Neuronal stem cell (in vitro differentiated cells): ENCODE data around the gene NLN.

Experiments used
- DNase-seq: peaks from one replicate; pipeline ENCODE4 v3.0.0-alpha.2; 2013; ENCODE audit warnings: low spot score
- H2AFZ ChIP-seq: one replicate; pipeline ENCODE4 v1.6.1; 2013; ENCODE audit warnings: mild to moderate bottlenecking, low read length, inconsistent platforms
- H2AK5ac ChIP-seq: 2 replicates; pipeline ENCODE4 v1.6.1; 2013; ENCODE audit warnings: low read depth, mild to moderate bottlenecking, inconsistent platforms, low read length, moderate library complexity, mixed read lengths
- H2BK120ac ChIP-seq: 2 replicates; pipeline ENCODE4 v1.6.1; 2013; ENCODE audit warnings: low read depth, mild to moderate bottlenecking, inconsistent platforms, low read length, moderate library complexity, mixed read lengths
- H2BK12ac ChIP-seq: one replicate; pipeline ENCODE4 v1.6.1; 2013; ENCODE audit warnings: low read length, inconsistent platforms
- H2BK15ac ChIP-seq: 2 replicates; pipeline ENCODE4 v1.6.1; 2013; ENCODE audit warnings: mild to moderate bottlenecking, low read length, inconsistent platforms, mixed read lengths
- H2BK5ac ChIP-seq: one replicate; pipeline ENCODE4 v1.6.1; 2013; ENCODE audit warnings: inconsistent platforms, mild to moderate bottlenecking, low read length, moderate library complexity
- H3K14ac ChIP-seq: one replicate; pipeline ENCODE4 v1.6.1; 2013; ENCODE audit warnings: low read length, inconsistent platforms
- H3K18ac ChIP-seq: 2 replicates; pipeline ENCODE4 v1.6.1; 2013; ENCODE audit warnings: low read length, inconsistent platforms
- H3K23ac ChIP-seq: 2 replicates; pipeline ENCODE4 v1.6.1; 2013; ENCODE audit warnings: low read depth, mild to moderate bottlenecking, mixed read lengths, low read length, inconsistent platforms; ENCODE audit not compliant: poor library complexity
- H3K27ac ChIP-seq: replicated peaks from 3 replicates; pipeline ENCODE4 v1.5.1; 2013; ENCODE audit warnings: low read length, inconsistent platforms
- H3K27me3 ChIP-seq, 3 experiments: 2 replicates each; pipeline ENCODE4 v1.6.1; 2013; ENCODE audit warnings: low read length in 3 of 3, mild to moderate bottlenecking in 2 of 3, inconsistent platforms in 1 of 3, low read depth in 1 of 3, mixed read lengths in 1 of 3, moderate library complexity in 1 of 3; ENCODE audit not compliant: control insufficient read depth in 3 of 3, insufficient read depth in 3 of 3
- H3K36me3 ChIP-seq, 2 donors: replicated peaks in 1 of 2; 2 replicates each; pipeline ENCODE4 v1.6.1; 2013; ENCODE audit warnings: low read length in 2 of 2; ENCODE audit not compliant: control insufficient read depth in 2 of 2, insufficient read depth in 2 of 2
- H3K4ac ChIP-seq: 2 replicates; pipeline ENCODE4 v1.6.1; 2013; ENCODE audit warnings: inconsistent platforms, mild to moderate bottlenecking, low read length, moderate library complexity
- H3K4me1 ChIP-seq, 2 donors: 1 replicate in 1 of 2; 2 replicates in 1 of 2; pipeline ENCODE4 v1.6.1; 2013; ENCODE audit warnings: low read length in 2 of 2, low read depth in 1 of 2; ENCODE audit not compliant: control insufficient read depth in 2 of 2, insufficient read depth in 1 of 2
- H3K4me2 ChIP-seq: one replicate; pipeline ENCODE4 v1.6.1; 2013; ENCODE audit warnings: mild to moderate bottlenecking, low read length, inconsistent platforms; ENCODE audit not compliant: insufficient read depth, poor library complexity, severe bottlenecking
- H3K4me3 ChIP-seq, 2 donors: 2 replicates each; pipeline ENCODE4 v1.5.1; 2013; ENCODE audit warnings: low read length in 2 of 2, mild to moderate bottlenecking in 2 of 2, inconsistent platforms in 1 of 2, moderate library complexity in 1 of 2
- H3K79me1 ChIP-seq: one replicate; pipeline ENCODE4 v1.6.1; 2013; ENCODE audit warnings: low read depth, mild to moderate bottlenecking, inconsistent platforms, low read length, moderate library complexity
- H3K9ac ChIP-seq: one replicate; pipeline ENCODE4 v1.6.1; 2013; ENCODE audit warnings: mild to moderate bottlenecking, low read depth, low read length, inconsistent platforms; ENCODE audit not compliant: poor library complexity
- H3K9me3 ChIP-seq, 2 donors: replicated peaks in 1 of 2; 2 replicates each; pipeline versions ENCODE3 to v1.6.1; 2013; ENCODE audit warnings: low read length in 2 of 2, mild to moderate bottlenecking in 2 of 2, inconsistent platforms in 1 of 2, low read depth in 1 of 2, mixed read lengths in 1 of 2, moderate library complexity in 1 of 2; ENCODE audit not compliant: control insufficient read depth in 2 of 2, insufficient read depth in 1 of 2
- H4K8ac ChIP-seq: one replicate; pipeline ENCODE4 v1.6.1; 2013; ENCODE audit warnings: low read depth, mild to moderate bottlenecking, inconsistent platforms, low read length, moderate library complexity
- H4K91ac ChIP-seq: one replicate; pipeline ENCODE4 v1.6.1; 2013; ENCODE audit warnings: low read length, low read depth, mild to moderate bottlenecking, inconsistent platforms; ENCODE audit not compliant: poor library complexity
- WGBS, 2 donors: extraction: QIAGEN DNeasy Blood & Tissue Kit; methylation state at CpG; one replicate each; pipeline ENCODE4 v1.1.7; 2013; ENCODE audit warnings: missing lambda C conversion rate in 2 of 2, mixed read lengths in 1 of 2; ENCODE audit not compliant: insufficient read length in 2 of 2, insufficient replicate concordance in 1 of 2; ENCODE audit errors: extremely low coverage in 2 of 2; 5-methylcytosine and 5-hydroxymethylcytosine counted together

The NLN gene

DNA sequence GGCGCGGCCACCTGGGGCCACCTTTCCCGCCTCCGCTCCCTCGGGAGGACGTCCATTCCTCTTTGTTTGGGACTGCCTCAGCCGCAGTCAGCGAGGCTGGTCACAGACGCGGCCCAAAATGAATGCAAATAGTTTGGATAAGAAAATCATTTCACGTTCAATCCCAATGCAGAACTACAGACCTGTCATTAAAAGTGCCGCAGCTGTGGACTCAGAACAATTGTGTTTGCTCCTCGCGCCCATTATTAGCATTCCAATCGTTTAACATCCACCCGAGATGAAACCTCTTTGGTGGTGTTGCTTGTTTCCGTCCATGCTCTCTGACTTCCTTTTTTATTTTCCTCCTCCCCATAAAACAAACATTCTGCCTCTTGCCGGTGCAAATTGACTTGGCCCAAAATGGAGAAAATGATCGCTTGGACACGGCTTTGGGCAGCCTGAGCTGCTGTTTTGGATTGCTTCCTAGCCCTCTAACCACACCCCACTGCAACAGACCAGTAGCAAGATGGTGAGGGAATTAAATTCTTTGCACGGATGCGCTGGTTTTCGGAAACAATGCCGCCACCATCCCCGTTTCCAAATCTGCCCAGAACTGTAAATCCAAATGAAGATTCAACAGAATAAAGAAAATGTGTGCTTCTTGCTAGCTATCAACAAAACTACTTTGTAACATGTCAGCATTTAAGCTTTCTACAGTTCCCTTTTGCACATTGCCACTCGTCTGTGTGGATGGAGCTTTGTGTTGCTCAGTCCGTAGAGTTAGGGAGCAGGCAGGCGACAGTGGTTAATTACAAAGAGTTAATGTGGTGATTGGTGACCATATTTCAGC, 784 bp downstream of the NLN start:
- H2AFZ ChIP-seq = peak overlapping the region; percentile 100
- H3K23ac ChIP-seq = peak overlapping the region; percentile 85
- no peak overlapping the region for H4K91ac ChIP-seq
- no peaks in the 10 kb centered on the region for H3K9me3 ChIP-seq
- H3K27ac ChIP-seq = no peak overlapping the region
- peak overlapping the region; percentile 94 for H2BK5ac ChIP-seq
- no peak overlapping the region for H2BK12ac ChIP-seq
- peak overlapping the region; percentile 91 for H3K9ac ChIP-seq
- peak overlapping the region; percentile 56 for H2AK5ac ChIP-seq
- H3K4ac ChIP-seq = peak overlapping the region; percentile 37
- no peak overlapping the region for H2BK15ac ChIP-seq
- no CpG with 5 or more reads among the region's 28 CpGs for WGBS, 2 donors
- no peaks in the 10 kb centered on the region for H3K27me3 ChIP-seq
- peak; percentile 40 for DNase-seq
- H2BK120ac ChIP-seq = no peak overlapping the region
- peak overlapping the region; percentile 73 for H3K4me2 ChIP-seq
- H3K4me1 ChIP-seq = peaks cover 0 to 5% of the 10 kb centered on the region in 2 donors
- H4K8ac ChIP-seq = peak overlapping the region; percentile 65
- peak overlapping the region; percentile 87 to 89 for H3K4me3 ChIP-seq
- peak overlapping the region; percentile 80 for H3K18ac ChIP-seq
- H3K14ac ChIP-seq = no peak overlapping the region
- peaks cover 5% of the 10 kb centered on the region for H3K79me1 ChIP-seq
- peaks cover 0 to 18% of the 10 kb centered on the region in 2 donors for H3K36me3 ChIP-seq

DNA sequence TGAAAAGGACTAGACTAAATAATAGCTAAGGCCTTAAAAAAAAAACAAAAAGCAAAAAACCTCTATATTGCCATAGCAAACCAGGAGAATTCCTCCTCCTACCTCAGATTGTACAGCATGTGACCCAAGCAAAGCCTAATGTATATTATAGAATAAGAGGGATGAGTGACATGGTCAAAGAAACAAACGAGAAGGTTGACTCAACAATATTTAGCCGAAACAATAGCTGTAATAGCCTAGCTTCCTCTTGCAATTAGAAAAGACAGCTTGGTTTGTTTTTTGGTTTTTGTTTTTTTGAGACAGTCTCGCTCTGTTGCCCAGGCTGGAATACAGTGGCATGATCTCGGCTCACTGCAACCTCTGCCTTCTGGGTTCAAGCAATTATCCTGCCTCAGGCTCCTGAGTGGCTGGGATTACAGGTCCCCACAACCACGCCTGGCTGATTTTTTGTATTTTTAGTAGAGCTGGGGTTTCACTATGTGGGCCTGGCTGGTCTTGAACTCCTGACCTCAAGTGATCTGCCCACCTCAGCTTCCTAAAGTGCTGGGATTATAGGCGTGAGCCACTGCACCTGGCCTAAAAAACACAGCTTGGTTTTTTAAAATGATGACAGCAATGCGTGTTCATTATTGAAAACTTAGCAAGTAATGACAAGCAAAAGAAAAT, 5.6 kb downstream of the NLN start:
- no peak for DNase-seq
- peaks cover 0 to under 1% of the 10 kb centered on the region in 2 donors for H3K4me1 ChIP-seq
- H3K36me3 ChIP-seq = peaks cover 0 to 4% of the 10 kb centered on the region in 2 donors
- H2AFZ ChIP-seq = no peak overlapping the region
- H3K79me1 ChIP-seq = peaks cover 4% of the 10 kb centered on the region
- no peak overlapping the region for H3K4me2 ChIP-seq
- H2BK12ac ChIP-seq = no peak overlapping the region
- no peak overlapping the region for H4K91ac ChIP-seq
- no peak overlapping the region for H3K18ac ChIP-seq
- no peak overlapping the region for H3K4me3 ChIP-seq
- no peak overlapping the region for H3K14ac ChIP-seq
- no peak overlapping the region for H2BK120ac ChIP-seq
- no peak overlapping the region for H2BK15ac ChIP-seq
- no peak overlapping the region for H2BK5ac ChIP-seq
- no CpG with 5 or more reads among the region's 7 CpGs for WGBS, 2 donors
- H2AK5ac ChIP-seq = no peak overlapping the region
- no peak overlapping the region for H3K9ac ChIP-seq
- no peak overlapping the region for H4K8ac ChIP-seq
- H3K23ac ChIP-seq = no peak overlapping the region
- H3K9me3 ChIP-seq = peaks cover 0 to 11% of the 10 kb centered on the region in 2 donors
- no peak overlapping the region for H3K27ac ChIP-seq
- H3K4ac ChIP-seq = no peak overlapping the region
- no peaks in the 10 kb centered on the region for H3K27me3 ChIP-seq

DNA sequence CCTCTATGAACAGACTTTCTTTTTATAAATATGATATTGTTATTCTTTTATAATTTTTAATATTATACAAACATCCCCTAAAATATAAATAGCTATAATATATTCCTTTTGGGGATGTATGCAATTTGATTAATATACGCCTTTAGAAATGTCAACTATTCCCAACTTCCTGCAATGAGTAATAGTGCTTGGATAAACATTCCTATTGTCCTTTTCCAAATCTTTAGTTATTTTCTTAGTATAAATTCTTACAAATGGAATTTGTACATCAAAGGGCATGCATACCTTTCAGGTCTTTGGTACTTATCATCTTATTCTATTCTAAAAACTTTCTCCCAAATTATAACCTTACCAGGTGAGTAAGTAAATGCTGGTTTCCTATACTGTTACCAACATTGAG, 6.2 kb downstream of the NLN start:
- H3K4me1 ChIP-seq = no peaks in the 10 kb centered on the region
- no peak for DNase-seq
- no peak overlapping the region for H2AK5ac ChIP-seq
- no peak overlapping the region for H2BK5ac ChIP-seq
- no peak overlapping the region for H3K4me3 ChIP-seq
- no peak overlapping the region for H3K4ac ChIP-seq
- no peak overlapping the region for H3K18ac ChIP-seq
- H4K91ac ChIP-seq = no peak overlapping the region
- H2BK15ac ChIP-seq = no peak overlapping the region
- H2BK120ac ChIP-seq = no peak overlapping the region
- H3K9me3 ChIP-seq = peaks cover 0 to 11% of the 10 kb centered on the region in 2 donors
- H3K27me3 ChIP-seq = no peaks in the 10 kb centered on the region
- no CpG with 5 or more reads among the region's 1 CpG for WGBS, 2 donors
- no peak overlapping the region for H4K8ac ChIP-seq
- H3K9ac ChIP-seq = no peak overlapping the region
- H2BK12ac ChIP-seq = no peak overlapping the region
- no peak overlapping the region for H3K27ac ChIP-seq
- peaks cover 0 to 4% of the 10 kb centered on the region in 2 donors for H3K36me3 ChIP-seq
- H3K23ac ChIP-seq = no peak overlapping the region
- H2AFZ ChIP-seq = no peak overlapping the region
- peaks cover 4% of the 10 kb centered on the region for H3K79me1 ChIP-seq
- no peak overlapping the region for H3K14ac ChIP-seq
- H3K4me2 ChIP-seq = no peak overlapping the region

- Histone ChIP-seq H3K4me3 (peak overlapping the region in 1 of 2 donors; percentile 60), H3K4me2 (no peak overlapping the region), H3K9ac (no peak overlapping the region), H4K91ac (no peak overlapping the region), H3K27me3 (no peaks in the 10 kb centered on the region), H3K36me3 (peaks cover 0 to 4% of the 10 kb centered on the region in 2 donors), H2BK120ac (no peak overlapping the region), H2AFZ (no peak overlapping the region), H3K9me3 (peaks cover 0 to 11% of the 10 kb centered on the region in 2 donors), H2AK5ac (no peak overlapping the region), H3K18ac (no peak overlapping the region), H3K23ac (no peak overlapping the region), H2BK15ac (no peak overlapping the region), H2BK5ac (no peak overlapping the region), H3K27ac (no peak overlapping the region), H3K4ac (no peak overlapping the region), H4K8ac (no peak overlapping the region), H2BK12ac (no peak overlapping the region), H3K4me1 (no peaks in the 10 kb centered on the region), H3K14ac (no peak overlapping the region), H3K79me1 (peaks cover 4% of the 10 kb centered on the region)
- DNase-seq = no peak
- WGBS, 2 donors = no CpG with 5 or more reads among the region's 2 CpGs
Measured at GRCh38 chr5:65730910-65731309, 8.9 kb downstream of the NLN start.
